IPS-20b (cell line): ENCODE data around the gene MT2A.
A peak's percentile ranks its signal among the peaks of the same experiment; 100 is the strongest.

Experiments
- H3K27ac ChIP-seq: one replicate; pipeline ENCODE4 v1.5.1; 2013; ENCODE audit warnings: low read length
- H3K27me3 ChIP-seq: 2 replicates; pipeline ENCODE4 v1.6.1; 2013; ENCODE audit warnings: mild to moderate bottlenecking, low read length, inconsistent platforms; ENCODE audit not compliant: insufficient read depth
- H3K36me3 ChIP-seq: 2 replicates; pipeline ENCODE4 v1.6.1; 2013; ENCODE audit warnings: low read depth, mild to moderate bottlenecking, inconsistent platforms, low read length, moderate library complexity; ENCODE audit not compliant: insufficient read depth
- H3K4me1 ChIP-seq: 2 replicates; pipeline ENCODE4 v1.6.1; 2013; ENCODE audit warnings: mild to moderate bottlenecking, control low read depth, inconsistent platforms, low read length, moderate library complexity; ENCODE audit not compliant: insufficient read depth
- H3K4me3 ChIP-seq: 2 replicates; pipeline ENCODE4 v1.5.1; 2013; ENCODE audit warnings: mild to moderate bottlenecking, low read length, inconsistent platforms
- H3K9ac ChIP-seq: 2 replicates; pipeline ENCODE4 v1.6.1; 2013; ENCODE audit warnings: low read depth, mild to moderate bottlenecking, inconsistent platforms, low read length, moderate library complexity
- H3K9me3 ChIP-seq: 2 replicates; pipeline ENCODE4 v1.6.1; 2013; ENCODE audit warnings: mild to moderate bottlenecking, low read depth, low read length, inconsistent platforms; ENCODE audit not compliant: insufficient read depth

MT2A gene

DNA sequence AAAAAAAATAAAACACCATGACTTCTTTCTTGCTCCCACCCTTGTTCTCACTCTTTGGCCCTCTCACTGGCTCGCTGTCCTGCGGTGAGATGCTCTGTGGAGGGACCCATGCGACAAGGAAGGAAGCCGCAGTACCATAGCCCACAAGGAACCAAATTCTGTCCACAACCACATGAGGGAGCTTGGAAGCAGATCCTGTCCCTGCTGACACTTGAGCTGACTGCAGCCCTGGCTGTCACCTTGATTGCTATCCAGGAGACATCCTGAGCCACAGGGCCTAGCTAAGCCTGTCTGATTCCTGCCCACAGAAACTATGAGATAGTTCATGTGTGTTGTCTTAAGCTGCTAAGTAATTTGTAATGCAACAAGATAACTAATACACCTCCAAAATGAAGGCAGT, 4.8 kb upstream of the MT2A start:
- no peaks in the 10 kb centered on the region for H3K9me3 ChIP-seq
- peaks cover 47% of the 10 kb centered on the region for H3K27me3 ChIP-seq
- no peak overlapping the region for H3K9ac ChIP-seq
- H3K36me3 ChIP-seq = no peaks in the 10 kb centered on the region
- H3K27ac ChIP-seq = no peak overlapping the region
- no peaks in the 10 kb centered on the region for H3K4me1 ChIP-seq
- H3K4me3 ChIP-seq = no peak overlapping the region

DNA sequence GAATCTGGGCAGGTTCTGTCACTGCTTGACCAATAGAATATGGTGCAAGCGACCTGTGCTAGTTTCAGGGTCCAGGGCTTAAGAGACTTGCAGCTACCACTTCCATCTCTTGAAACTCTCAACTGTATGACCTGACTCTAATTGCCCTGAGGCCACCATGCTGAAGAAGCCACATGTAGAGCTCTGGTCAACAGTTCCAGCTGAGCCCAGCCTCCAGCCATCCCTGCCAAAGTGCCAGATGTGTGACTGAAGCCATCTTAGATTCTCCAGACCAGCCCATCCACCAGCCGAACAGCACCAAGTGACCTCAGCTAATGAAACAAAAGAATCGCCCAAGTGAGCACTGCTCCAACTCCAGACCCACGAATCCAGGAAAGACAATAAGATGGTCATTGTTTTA, 3.4 kb upstream of the MT2A start:
- Histone ChIP-seq H3K27me3 (peaks cover 61% of the 10 kb centered on the region), H3K27ac (no peak overlapping the region), H3K4me1 (peaks cover 5% of the 10 kb centered on the region)

DNA sequence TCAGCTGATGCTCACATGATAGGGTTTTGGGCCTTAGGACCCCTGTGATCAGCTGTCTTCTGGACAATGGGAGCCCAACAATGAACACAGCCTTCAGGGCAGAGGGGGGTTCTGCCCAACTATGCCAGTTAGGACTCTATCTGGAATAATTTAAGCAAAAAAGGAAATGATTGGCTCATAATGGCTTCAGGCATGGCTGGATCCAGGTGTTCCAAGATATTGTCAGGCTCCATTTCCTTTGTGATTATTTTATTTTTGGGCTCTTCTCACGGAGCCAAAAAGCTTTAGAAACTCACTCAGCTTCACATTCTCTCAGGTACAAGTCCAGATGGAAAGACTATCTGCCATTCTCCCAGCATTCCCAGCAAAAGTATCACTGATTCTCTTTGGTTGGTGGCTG, 2.9 kb upstream of the MT2A start:
- no peak overlapping the region for H3K4me3 ChIP-seq
- no peak overlapping the region for H3K27ac ChIP-seq
- H3K9me3 ChIP-seq = no peaks in the 10 kb centered on the region
- peaks cover 66% of the 10 kb centered on the region for H3K27me3 ChIP-seq
- H3K36me3 ChIP-seq = no peaks in the 10 kb centered on the region
- no peak overlapping the region for H3K9ac ChIP-seq
- peaks cover 5% of the 10 kb centered on the region for H3K4me1 ChIP-seq

More for the DNA sequence above, 3.4 kb upstream of the MT2A start:
- Histone ChIP-seq H3K9me3 (no peaks in the 10 kb centered on the region), H3K36me3 (no peaks in the 10 kb centered on the region), H3K4me3 (no peak overlapping the region), H3K9ac (no peak overlapping the region)

DNA sequence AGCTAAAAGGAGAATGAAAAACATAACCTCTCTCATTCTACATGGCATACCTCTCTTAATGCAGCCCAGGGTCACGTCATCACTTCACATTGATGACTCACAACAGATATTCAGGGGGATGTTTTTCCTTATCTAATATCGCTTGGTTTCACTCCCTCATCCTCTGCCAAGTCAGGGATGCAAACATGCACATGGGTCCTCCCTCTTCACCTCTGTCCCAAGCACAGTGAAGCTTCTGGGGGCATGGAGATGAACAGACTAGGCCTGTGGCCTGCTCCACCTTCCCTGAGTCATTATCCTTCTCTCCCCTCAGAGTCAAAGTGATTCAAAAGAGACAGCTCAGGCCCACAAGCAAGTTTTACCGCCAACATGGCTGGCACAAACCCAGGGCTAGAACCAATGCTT, 2.3 kb upstream of the MT2A start:
- H3K27me3 ChIP-seq = peaks cover 68% of the 10 kb centered on the region
- no peak overlapping the region for H3K27ac ChIP-seq
- peaks cover 5% of the 10 kb centered on the region for H3K4me1 ChIP-seq
- no peaks in the 10 kb centered on the region for H3K36me3 ChIP-seq
- no peak overlapping the region for H3K4me3 ChIP-seq
- H3K9ac ChIP-seq = no peak overlapping the region
- H3K9me3 ChIP-seq = no peaks in the 10 kb centered on the region

DNA sequence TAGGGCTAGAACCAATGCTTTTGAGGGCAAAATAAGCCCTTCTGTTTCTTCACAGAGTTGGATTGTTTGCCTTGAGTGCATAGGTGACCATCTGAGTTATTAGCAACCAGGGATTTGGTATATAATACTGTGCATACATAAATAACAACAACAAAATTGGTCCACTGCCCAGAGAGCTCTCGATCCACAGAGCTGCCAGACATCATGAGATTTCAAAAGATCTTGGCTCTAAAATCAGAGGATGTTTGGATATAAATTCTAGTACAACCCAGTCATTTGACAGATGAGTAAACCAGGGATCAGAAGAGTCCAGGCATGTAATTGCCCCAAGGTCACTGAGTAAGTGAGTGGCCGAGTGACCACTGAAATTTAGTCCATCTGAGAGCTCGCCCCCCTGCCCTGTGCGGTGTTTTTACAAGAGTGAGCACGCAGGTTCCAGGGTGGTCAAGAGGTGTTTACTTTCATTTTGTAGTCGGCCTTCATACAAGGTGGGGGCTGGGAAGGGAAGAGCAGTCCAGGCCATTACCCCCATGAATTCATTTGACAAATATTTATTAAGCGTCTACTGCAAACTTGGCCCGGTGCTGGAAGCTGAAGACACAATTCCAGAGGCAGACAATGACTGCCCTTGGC, 1.8 kb upstream of the MT2A start:
- no peaks in the 10 kb centered on the region for H3K9me3 ChIP-seq
- H3K36me3 ChIP-seq = no peaks in the 10 kb centered on the region
- H3K27me3 ChIP-seq = peaks cover 70% of the 10 kb centered on the region
- no peak overlapping the region for H3K27ac ChIP-seq
- H3K4me1 ChIP-seq = peaks cover 5% of the 10 kb centered on the region
- H3K9ac ChIP-seq = no peak overlapping the region
- no peak overlapping the region for H3K4me3 ChIP-seq

DNA sequence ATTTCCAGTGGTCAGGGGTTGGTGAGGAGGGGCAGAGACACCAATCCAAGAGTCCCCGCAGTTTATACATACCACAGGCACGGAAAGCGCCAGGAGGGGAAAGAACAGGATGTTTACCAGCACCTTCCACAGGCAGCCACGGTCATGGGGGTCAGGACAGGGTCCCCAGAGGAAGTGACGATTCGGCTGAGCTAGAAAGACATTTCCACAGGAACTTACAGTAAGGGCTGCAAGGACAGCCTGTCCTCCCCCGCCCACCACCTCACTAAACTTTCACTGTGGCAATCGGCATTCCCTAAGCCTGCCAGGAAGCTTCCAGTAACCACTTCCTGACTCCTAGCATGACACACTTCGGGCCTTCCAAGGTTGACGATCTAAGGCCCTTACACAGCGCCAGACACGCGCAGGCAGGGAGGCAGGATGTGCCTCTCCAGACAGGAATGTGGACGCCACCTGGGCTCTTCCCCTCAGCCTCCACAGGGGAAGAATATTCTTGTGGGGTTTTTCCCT, 1.2 kb upstream of the MT2A start:
- Histone ChIP-seq H3K4me3 (no peak overlapping the region), H3K36me3 (no peaks in the 10 kb centered on the region), H3K9me3 (no peaks in the 10 kb centered on the region), H3K27ac (no peak overlapping the region), H3K9ac (no peak overlapping the region), H3K27me3 (peaks cover 75% of the 10 kb centered on the region), H3K4me1 (peaks cover 5% of the 10 kb centered on the region)

DNA sequence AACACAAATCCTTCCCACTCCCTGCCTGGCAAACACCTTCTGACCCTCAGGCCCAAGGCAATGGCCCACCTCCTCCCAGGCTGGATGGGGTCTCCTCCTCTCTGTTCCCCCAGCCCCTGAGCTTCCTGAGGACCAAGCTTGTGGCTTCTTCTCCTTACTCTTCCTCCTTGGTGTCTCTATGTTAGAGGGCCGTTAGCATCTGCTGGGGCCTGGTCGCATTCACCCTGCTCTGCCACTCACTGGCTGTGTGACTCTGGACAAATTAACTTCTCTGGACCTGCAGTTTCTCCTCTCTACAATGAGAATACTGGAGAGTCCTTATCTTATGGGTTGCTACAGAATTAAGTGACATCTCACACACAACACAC, 725 bp upstream of the MT2A start:
- Histone ChIP-seq H3K4me1 (peaks cover 5% of the 10 kb centered on the region), H3K4me3 (peak overlapping the region; percentile 73; the same call in 1 of the 2 replicates), H3K27ac (no peak overlapping the region), H3K36me3 (no peaks in the 10 kb centered on the region), H3K9ac (peak overlapping the region; percentile 52; the same call in 1 of the 2 replicates), H3K9me3 (no peaks in the 10 kb centered on the region), H3K27me3 (peaks cover 80% of the 10 kb centered on the region)

DNA sequence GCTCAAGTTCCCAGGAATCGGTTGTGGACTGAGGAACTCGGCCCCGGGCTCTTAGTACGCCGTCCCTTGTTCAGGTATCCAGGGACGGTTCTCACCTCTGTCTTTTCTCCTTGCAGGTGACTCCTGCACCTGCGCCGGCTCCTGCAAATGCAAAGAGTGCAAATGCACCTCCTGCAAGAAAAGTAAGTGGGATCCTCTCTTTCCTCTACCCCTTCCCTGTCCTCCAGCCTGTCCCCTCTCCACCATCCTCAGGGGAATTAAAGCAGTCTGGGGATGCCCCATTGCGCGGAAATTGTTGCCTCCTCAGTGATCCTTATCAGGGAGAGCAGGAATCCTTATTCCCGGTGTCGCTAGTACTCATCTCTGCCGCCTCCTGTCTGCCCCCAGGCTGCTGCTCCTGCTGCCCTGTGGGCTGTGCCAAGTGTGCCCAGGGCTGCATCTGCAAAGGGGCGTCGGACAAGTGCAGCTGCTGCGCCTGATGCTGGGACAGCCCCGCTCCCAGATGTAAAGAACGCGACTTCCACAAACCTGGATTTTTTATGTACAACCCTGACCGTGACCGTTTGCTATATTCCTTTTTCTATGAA, 585 bp downstream of the MT2A start:
- H3K36me3 ChIP-seq = no peaks in the 10 kb centered on the region
- peaks cover 90% of the 10 kb centered on the region for H3K27me3 ChIP-seq
- H3K9me3 ChIP-seq = no peaks in the 10 kb centered on the region
- no peak overlapping the region; the same call in 1 of the 2 replicates for H3K9ac ChIP-seq
- no peak overlapping the region for H3K27ac ChIP-seq
- peaks cover 5% of the 10 kb centered on the region for H3K4me1 ChIP-seq
- H3K4me3 ChIP-seq = peak overlapping the region; percentile 73

DNA sequence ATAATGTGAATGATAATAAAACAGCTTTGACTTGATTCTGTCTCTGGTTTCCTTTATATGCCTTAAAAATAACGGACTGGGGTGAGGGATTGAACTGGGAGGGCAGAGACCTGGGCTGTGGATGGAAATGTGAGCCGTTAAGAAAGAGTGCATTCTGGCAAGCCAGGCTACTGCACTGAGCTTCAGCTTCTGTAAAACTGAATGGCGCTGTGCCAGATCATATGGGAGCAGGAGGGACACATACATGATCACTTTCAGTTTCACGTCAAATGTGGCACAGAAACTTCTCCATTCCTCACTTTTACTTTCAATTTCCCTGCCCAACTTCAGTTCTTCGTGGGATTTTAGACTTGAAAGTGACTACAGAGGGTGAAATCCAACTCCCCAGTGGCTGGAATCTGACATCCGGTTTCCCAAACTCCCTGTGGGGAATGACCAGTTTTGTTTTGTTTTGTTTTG, 1.1 kb downstream of the MT2A start:
- no peaks in the 10 kb centered on the region for H3K9me3 ChIP-seq
- no peak overlapping the region for H3K27ac ChIP-seq
- peaks cover 5% of the 10 kb centered on the region for H3K4me1 ChIP-seq
- peaks cover 94% of the 10 kb centered on the region for H3K27me3 ChIP-seq
- H3K9ac ChIP-seq = no peak overlapping the region
- peak overlapping the region; percentile 73 for H3K4me3 ChIP-seq
- H3K36me3 ChIP-seq = no peaks in the 10 kb centered on the region

DNA sequence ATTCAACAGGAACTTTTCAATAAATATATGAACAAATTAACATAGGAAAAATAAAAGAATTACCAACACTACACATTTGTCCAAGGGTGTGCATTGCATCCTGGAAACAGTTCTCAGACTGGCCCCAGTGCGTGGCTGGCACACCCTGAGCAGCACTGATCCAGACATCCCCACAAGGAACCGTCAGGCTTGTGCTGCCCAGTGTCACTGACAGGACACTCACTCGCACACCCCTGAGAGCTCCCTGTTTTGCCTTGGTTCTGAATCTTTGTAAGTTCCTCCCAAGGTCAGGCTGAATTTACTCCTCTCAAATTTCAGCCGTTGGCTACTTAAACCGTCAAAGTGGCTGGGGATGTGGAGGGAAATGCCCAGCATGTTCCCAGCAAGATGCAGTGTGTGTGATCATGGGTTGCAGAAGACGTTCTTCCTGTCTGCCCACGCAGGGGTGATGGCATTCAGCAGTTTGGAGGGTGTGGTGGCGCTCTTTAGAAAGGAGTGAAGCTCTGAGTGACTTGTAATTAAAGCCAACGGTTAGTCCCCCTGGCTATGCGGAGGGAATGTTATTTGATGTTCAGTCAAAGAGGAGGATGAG, 1.7 kb downstream of the MT2A start:
- no peaks in the 10 kb centered on the region for H3K9me3 ChIP-seq
- no peaks in the 10 kb centered on the region for H3K36me3 ChIP-seq
- H3K4me3 ChIP-seq = no peak overlapping the region
- peaks cover 94% of the 10 kb centered on the region for H3K27me3 ChIP-seq
- H3K4me1 ChIP-seq = peaks cover 5% of the 10 kb centered on the region
- no peak overlapping the region for H3K9ac ChIP-seq
- H3K27ac ChIP-seq = no peak overlapping the region

DNA sequence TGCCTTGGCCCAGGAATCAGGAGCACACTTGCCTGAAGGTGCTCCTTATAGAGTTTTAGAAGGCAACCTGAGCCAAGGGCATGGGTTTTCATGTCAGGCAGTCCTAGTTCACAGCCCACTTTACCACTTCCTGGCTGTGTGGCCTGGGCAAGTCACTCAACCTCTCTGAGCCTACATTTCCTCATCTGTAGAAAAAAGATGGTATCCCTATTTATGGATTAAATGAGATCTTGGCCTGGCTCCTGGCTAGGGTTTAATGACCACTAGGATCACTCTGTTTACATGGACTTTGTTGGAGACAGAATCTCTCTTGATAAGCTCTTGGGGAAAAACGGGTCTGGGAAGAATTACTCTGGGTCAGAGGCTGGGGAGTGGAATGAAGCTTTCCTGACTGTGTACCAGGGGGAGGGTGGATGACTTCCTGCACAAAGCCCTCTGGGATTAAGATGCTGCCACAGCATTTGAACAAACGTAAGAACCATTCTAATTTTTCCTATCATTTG, 2.3 kb downstream of the MT2A start:
- peaks cover 5% of the 10 kb centered on the region for H3K4me1 ChIP-seq
- no peak overlapping the region for H3K9ac ChIP-seq

More for the DNA sequence above, 2.3 kb downstream of the MT2A start:
- no peaks in the 10 kb centered on the region for H3K36me3 ChIP-seq
- peaks cover 96% of the 10 kb centered on the region for H3K27me3 ChIP-seq
- H3K27ac ChIP-seq = no peak overlapping the region
- H3K9me3 ChIP-seq = no peaks in the 10 kb centered on the region
- no peak overlapping the region for H3K4me3 ChIP-seq
